ENCODE results near the gene CDYL2. TPM values are rescaled to one million over a fixed set of nuclear protein-coding genes. Genes with fewer than 3 reads are reported as not detected.

Gene CDYL2
- total RNA-seq, 6 experiments from 2014 or later, result 15.4 to 22.5 (median 20.6) TPM

DNA sequence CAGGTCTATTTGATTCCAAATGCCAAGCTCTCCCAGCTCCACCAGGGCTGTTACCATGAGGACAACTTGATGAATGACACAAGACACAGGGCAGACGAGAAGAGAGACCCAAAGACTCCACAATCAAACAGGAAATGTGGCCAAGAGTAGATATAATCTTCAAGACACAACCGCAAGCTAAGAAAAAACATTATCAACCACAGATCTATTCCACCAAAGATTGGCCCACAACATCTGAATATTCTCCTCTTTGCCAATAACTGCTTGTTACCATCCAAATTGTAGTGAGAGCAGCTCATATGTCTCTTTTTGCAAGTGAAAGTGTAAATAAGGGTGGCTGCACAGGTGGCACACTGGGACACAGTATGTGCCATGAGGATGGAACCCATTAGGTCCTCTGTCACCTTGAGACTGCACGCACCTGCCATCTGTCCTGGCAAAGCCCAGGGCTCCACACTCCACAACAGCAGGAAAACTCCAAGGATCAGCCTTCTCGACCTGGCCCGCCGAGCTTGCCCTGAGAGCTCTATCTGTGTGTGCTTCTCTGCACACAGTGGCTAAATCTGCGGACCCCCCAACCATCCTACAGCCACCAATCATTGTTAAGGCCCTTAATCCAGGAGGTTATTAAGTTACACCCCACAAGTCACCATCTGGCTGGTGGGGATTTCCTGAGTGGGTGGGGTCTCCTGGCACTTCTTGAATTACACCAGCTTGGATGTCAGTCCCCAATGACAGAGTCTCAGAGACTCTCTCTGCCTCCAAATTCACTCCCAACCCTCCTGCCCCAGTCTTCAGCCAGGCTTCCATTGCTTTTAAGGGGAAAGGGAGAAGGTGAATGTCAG is 213.1 kb downstream of the CDYL2 start:
- DNase-seq, result no peak
- Mint-ChIP-seq H3K4me3 (no peak overlapping the region), H3K27me3 (ENCODE audit: insufficient read depth) (no peaks in the 10 kb centered on the region; the same call in 1 of the 2 replicates), H3K27ac (no peak overlapping the region), H3K36me3 (ENCODE audit: low read depth) (peaks cover 26% of the 10 kb centered on the region), H3K9me3 (peaks cover under 1% of the 10 kb centered on the region), H3K4me1 (ENCODE audit: low read depth) (peaks cover 28% of the 10 kb centered on the region)
- TF ChIP-seq, protein P1, sequence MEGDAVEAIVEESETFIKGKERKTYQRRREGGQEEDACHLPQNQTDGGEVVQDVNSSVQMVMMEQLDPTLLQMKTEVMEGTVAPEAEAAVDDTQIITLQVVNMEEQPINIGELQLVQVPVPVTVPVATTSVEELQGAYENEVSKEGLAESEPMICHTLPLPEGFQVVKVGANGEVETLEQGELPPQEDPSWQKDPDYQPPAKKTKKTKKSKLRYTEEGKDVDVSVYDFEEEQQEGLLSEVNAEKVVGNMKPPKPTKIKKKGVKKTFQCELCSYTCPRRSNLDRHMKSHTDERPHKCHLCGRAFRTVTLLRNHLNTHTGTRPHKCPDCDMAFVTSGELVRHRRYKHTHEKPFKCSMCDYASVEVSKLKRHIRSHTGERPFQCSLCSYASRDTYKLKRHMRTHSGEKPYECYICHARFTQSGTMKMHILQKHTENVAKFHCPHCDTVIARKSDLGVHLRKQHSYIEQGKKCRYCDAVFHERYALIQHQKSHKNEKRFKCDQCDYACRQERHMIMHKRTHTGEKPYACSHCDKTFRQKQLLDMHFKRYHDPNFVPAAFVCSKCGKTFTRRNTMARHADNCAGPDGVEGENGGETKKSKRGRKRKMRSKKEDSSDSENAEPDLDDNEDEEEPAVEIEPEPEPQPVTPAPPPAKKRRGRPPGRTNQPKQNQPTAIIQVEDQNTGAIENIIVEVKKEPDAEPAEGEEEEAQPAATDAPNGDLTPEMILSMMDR (IDR thresholded peaks at IDR 0.05), result no peak

DNA sequence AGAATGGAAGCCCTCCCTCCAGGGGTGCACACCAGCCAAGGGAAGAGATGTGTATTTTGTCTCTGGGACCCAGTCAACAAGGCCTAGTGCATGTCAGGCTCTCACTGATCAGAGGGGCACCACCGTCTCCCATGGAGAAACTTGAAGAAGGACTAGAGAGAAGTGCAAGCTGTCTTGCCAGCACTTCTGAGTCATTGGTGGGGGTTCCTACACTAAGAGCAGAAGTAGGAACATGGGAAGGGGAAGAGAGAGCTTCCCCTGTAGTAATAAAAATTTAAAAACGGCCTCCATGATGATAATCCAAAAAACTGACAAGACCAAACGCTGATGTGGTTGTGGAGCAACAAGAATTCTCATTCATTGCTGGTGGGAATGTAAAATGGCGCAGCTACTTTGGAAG is 217.3 kb downstream of the CDYL2 start:
- TF ChIP-seq, protein P1 (IDR thresholded peaks at IDR 0.05), result no peak

DNA sequence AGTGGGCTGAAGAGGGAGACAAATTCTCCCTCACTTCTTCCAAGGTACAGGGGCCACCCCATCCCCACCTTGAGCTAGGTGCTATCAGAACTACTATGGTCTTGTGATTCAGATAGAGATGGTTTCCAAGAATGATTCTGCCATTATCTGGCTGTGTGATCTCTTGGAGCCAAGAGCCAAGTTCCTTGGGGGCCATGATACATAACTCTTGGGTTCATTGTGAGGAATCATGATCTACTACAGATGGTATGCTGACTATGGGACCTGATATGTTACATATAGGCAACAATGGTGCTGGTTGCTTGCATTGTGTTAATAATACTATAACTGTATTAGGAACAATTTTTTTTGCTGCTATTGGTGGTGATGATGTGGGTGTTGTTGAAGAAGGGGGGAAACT is 217.9 kb downstream of the CDYL2 start:
- Mint-ChIP-seq H3K4me3 (no peak overlapping the region), H3K27me3 (ENCODE audit: insufficient read depth) (0 out of 2 replicates have a peak, but pooled peaks cover 2% of the 10 kb centered on the region), H3K4me1 (ENCODE audit: low read depth) (peaks cover 40% of the 10 kb centered on the region), H3K27ac (no peak overlapping the region), H3K9me3 (no peaks in the 10 kb centered on the region), H3K36me3 (ENCODE audit: low read depth) (peaks cover 17% of the 10 kb centered on the region; the same call in 1 of the 2 replicates)
- TF ChIP-seq, protein P1 (IDR thresholded peaks at IDR 0.05), result no peak
- peak; percentile 50 for DNase-seq

More for the DNA sequence above, 217.3 kb downstream of the CDYL2 start:
- no peaks in the 10 kb centered on the region for H3K9me3 Mint-ChIP-seq
- H3K4me1 Mint-ChIP-seq (ENCODE audit: low read depth), result peaks cover 40% of the 10 kb centered on the region
- H3K27me3 Mint-ChIP-seq (ENCODE audit: insufficient read depth), result no peaks in the 10 kb centered on the region; the same call in 1 of the 2 replicates
- DNase-seq, result no peak
- no peak overlapping the region for H3K27ac Mint-ChIP-seq
- H3K4me3 Mint-ChIP-seq, result no peak overlapping the region
- peaks cover 18% of the 10 kb centered on the region; the same call in 1 of the 2 replicates for H3K36me3 Mint-ChIP-seq (ENCODE audit: low read depth)

DNA sequence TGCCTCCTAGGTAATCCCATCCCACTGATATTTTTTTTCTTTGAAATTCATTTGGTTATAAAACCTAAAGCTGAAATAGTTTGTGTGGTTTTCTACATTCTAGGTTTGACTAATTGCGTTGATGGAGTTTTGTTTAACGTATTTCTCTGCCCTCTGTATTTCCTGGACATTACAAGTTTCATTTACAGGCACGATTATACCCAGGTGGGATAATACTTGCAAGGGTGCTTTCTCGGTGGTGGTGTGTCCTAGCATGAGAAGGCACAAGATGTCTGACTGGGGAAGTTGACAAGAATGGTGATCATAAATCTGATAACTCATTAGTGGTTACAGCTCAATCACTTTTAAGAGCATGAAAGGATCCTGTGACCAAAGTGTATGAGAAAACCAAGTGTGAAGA is 218.6 kb downstream of the CDYL2 start:
- Mint-ChIP-seq H3K4me1 (ENCODE audit: low read depth) (peaks cover 46% of the 10 kb centered on the region), H3K9me3 (no peaks in the 10 kb centered on the region), H3K4me3 (no peak overlapping the region), H3K27ac (no peak overlapping the region), H3K36me3 (ENCODE audit: low read depth) (peaks cover 17% of the 10 kb centered on the region; the same call in 1 of the 2 replicates), H3K27me3 (ENCODE audit: insufficient read depth) (0 out of 2 replicates have a peak, but pooled peaks cover 2% of the 10 kb centered on the region)
- TF ChIP-seq, protein P1 (IDR thresholded peaks at IDR 0.05), result no peak
- DNase-seq, result no peak

DNA sequence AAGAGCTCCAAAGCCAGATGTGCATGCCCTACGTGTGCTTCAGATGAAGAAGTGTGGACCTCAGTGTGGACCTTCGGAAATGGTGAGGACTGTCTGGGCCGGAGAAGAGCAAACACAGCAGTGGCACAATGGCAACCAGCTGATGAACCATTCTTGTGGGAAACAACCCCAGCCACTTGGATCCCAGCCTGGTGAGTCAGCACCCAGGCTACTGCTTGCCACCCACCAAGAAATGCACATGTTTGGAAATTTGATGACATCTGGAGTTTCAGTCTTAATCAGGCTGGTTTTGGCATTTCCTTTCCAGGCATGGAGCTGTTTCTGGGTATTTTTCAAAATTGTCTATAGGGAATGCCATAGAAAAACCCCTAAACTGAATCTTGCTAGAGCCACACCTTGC is 220.9 kb downstream of the CDYL2 start:
- H3K27ac Mint-ChIP-seq, result no peak overlapping the region; the same call in 1 of the 2 replicates
- peak; percentile 53 for DNase-seq

More for the DNA sequence above, 220.9 kb downstream of the CDYL2 start:
- TF ChIP-seq, protein P1 (IDR thresholded peaks at IDR 0.05), result no peak
- peaks cover 56% of the 10 kb centered on the region for H3K4me1 Mint-ChIP-seq (ENCODE audit: low read depth)
- no peaks in the 10 kb centered on the region for H3K9me3 Mint-ChIP-seq
- H3K4me3 Mint-ChIP-seq, result no peak overlapping the region
- H3K36me3 Mint-ChIP-seq (ENCODE audit: low read depth), result peaks cover 14% of the 10 kb centered on the region; the same call in 1 of the 2 replicates
- peaks cover 6% of the 10 kb centered on the region; the same call in 1 of the 2 replicates for H3K27me3 Mint-ChIP-seq (ENCODE audit: insufficient read depth)

All from HFFc6 (cell line).